HG02571 (cell line): ENCODE measurements around the gene OSBPL3.

ENCODE experiments used
- ATAC-seq: cut with Tn5 transposase; IDR thresholded peaks from one replicate; pipeline ENCODE4 v1.9.1; 2021; ENCODE audit warnings: mild to moderate bottlenecking, moderate library complexity; ENCODE audit not compliant: unreplicated experiment

Gene OSBPL3

DNA sequence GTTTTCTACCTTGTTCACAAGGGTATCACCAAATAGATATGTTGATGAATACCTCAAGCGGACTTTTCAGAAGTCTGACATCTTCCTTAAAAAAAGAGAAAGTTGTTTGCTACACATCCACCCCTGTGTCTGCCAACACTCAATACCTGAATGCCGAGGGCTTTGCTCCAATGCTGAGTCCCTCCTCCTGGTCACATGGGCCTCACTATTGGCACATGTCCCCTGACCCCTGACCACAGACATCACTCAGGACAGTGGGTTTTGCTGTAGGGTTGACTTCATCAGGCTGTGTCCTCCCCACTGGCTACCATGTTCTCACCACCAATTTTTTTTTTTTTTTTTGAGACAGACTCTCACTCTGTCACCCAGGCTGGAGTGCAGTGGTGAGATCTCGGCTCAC is 76.4 kb downstream of the OSBPL3 start:
- ATAC-seq = no peak

- no peak for ATAC-seq
Observed at GRCh38 chr7:24902931-24903330, 77.0 kb downstream of the OSBPL3 start.

GRCh38 chr7:24902276-24902675 is 77.7 kb downstream of the OSBPL3 start:
- ATAC-seq = no peak

DNA sequence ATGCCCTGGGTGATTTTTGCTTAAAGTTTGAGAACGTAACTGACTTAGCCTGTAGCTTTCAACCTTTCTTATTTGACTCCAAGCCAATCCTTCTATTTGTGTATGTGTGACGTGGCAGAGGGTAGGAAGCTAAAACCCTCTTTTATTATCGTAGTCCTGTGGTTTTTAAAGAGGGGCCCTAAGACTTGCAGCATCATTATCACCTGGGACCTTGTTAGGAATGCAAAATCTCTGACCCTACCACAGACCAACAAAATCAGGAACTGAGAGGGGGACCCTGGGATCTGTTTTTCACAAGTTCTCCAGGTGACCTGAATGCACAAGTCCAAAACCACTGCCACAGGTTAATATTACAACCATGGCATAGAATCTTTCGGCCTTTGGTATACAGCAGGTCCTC is 80.1 kb downstream of the OSBPL3 start:
- ATAC-seq = peak; percentile 47

- no peak for ATAC-seq
Observed at GRCh38 chr7:24899161-24899560, 80.8 kb downstream of the OSBPL3 start.

GRCh38 chr7:24898691-24899090 is 81.3 kb downstream of the OSBPL3 start:
- no peak for ATAC-seq

- ATAC-seq = peak; percentile 67
Observed at GRCh38 chr7:24896031-24896501, 83.9 kb downstream of the OSBPL3 start.

DNA sequence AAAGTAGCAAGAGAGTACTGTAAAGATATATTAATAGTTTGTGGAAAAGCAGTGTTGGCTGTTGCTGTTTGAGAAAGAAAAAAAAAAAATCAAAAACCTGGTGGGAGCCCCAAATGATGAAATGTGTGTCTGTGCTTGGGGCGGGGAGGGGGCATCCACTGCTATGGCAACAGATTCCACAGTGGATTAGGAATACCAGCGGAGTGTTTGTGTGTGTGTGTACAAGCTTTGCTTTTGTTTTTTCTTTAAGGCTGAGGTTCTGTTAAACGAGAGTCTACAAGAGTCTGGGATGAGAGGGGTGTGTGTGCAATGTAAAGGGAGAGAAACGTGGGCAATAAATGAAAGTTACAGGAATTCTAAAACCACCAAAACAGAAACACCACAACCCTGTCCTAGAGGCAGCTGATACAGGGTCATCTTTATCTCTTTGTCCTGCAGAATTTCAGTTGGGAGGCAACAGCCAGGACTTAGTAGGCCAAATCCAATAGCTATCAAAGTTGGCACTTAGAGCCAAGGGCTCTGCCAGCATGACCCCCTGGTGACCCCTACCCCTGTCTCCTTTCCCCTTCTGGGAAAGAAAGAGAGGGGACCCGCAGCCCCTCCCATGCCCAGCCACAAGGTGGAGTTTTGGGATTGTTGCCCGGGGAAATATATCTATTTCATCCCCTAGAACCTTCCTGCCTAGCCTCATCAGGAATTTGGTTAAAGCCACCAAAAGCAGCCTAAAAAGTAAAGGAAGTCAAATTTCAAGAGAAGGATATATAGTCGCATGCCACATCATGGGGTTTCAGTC is 85.4 kb downstream of the OSBPL3 start:
- ATAC-seq = no peak

DNA sequence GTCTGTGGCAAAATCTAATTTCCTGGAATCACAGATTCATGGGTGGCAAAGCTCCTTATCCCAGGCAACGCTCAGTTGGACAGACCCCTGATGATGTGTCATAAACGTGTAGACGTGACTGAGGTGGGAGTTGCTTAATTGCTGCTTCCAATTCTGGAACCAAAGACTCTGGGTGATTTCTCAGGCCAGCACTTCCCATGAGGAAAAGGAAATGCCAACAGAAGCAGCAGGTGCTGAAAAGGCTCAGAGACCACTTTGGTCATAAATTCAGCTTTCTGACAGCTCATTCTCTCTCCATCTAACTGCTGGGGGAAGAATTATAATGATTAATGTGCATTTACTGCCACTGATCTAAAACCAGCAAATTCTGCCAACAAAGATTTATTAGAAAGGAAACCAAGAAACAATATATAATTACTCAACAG is 88.7 kb downstream of the OSBPL3 start:
- ATAC-seq = no peak

DNA sequence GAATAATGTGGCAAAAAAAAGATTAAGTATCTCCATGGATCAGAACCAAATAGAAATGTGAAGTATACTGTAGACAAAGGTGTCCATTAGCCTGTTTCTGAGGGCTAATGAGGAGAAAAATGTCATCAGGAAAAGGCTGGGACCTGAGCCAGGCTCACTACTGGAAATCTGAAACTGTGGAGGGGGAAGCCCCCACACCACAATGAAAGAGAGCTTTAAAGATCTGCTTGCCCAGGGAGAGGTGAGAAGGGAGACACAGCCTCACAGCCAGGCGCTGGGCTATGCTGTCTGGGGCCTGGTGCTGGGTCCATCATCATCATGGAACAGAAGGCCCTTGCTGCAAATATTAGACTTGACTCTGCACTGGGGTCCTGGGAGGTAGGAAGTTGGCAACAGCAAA is 90.4 kb downstream of the OSBPL3 start:
- no peak for ATAC-seq

DNA sequence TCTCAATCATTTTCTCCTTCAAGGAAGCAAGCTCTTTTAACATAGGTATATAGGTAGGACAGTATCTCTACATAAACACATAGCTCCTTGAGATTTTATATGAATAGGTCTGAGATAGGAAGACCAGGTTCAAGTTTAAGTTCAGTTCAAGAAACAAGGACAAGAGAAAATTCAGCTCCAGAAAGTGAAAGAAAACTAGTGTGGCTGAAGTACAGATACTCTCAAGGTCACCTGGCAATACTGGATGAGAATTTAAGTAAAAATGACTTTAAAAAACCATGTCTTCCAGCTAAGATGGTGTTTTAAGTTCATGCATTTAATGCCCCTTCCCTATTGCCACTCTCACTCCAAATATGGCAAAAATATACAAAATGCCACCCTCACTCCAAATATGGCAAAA is 91.3 kb downstream of the OSBPL3 start:
- no peak for ATAC-seq

DNA sequence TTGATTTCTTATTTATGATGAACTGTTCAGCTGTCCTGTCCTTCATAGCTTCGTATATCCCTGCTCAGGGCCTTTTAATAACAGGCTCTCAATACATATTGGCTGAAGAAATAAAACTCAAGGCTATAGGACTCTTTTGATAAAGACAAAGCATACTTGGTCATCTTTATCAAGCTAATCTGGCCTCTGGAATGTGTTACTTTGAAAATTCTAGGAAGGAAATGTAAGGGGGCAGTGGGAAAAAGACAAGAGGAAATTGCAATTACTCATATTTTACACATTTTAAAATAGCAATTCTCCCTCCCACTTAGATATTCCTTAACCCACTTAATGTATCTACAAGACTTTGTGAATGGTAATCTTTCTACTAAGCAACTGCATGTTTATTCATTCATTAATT is 94.3 kb downstream of the OSBPL3 start:
- no peak for ATAC-seq

- ATAC-seq = no peak
Observed at GRCh38 chr7:24885305-24885704, 94.7 kb downstream of the OSBPL3 start.

- ATAC-seq = no peak
Observed at GRCh38 chr7:24884401-24884800, 95.6 kb downstream of the OSBPL3 start.

DNA sequence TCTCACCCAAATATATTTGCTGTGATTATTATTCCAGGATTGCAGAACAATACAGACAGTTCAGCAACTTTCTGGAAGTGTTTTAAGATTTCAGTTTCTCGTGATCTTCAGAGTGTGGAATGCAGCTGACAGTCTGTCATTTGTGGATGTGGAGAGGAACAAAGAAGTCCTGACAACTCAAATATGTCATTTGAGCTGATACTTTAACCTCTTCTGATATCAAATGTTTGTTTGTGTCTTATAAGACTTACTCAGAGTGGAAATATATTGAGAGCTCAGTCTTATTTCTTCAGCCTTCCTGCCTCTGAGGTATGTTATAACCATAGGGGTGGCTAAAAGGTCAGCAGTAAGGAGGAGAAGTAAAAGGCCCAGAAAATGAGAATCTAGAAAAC is 96.4 kb downstream of the OSBPL3 start:
- ATAC-seq = no peak

- ATAC-seq = no peak
Observed at GRCh38 chr7:24882989-24883621, 96.9 kb downstream of the OSBPL3 start.

GRCh38 chr7:24881623-24882022 is 98.4 kb downstream of the OSBPL3 start:
- ATAC-seq = no peak

GRCh38 chr7:24880886-24881285 is 99.1 kb downstream of the OSBPL3 start:
- no peak for ATAC-seq

DNA sequence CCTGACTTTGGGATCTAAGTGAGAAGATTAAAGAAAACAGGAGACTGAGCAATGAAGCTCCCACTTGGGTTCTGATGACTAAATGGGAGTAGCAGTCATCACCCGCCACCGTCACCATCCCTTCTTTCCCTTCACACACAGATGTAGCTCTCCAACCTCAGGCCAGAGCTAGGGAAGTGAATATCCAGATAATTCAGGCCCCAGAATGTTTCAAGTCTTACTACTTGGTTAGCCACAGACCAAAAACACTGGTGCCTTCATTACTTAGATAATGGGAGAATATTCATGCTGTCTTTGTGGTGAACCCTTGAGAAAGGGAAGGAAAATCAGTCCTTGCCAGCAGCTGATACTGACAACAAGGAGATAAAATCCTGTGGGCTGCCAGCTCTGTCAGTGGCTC is 100.7 kb downstream of the OSBPL3 start:
- no peak for ATAC-seq

GRCh38 chr7:24877790-24878311 is 102.1 kb downstream of the OSBPL3 start:
- ATAC-seq = peak; percentile 92

GRCh38 chr7:24874791-24875190 is 105.2 kb downstream of the OSBPL3 start:
- ATAC-seq = no peak

DNA sequence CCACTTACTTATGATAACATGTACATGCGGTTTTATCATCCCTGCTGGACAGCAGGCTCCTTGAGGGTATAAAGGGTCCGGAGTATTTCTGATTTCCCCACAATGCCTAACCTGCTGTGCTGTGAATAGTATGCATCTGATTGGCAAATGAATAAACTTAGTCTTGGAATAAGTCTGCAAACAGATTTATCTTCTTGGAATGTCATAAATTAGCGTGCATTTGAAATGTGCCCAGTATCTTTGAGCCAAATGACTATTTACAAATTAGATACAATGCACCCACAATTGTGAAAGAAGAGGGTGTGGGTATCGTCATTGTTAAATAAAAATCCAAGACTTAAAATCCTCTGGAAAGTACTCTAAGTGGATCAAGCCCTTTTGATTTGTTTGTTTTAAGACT is 106.0 kb downstream of the OSBPL3 start:
- ATAC-seq = no peak
